Transverse colon (tissue), 4 donors: ENCODE results near the gene ZDHHC9.

Experiments
- CTCF ChIP-seq, 5 experiments: fragments of 200-600 bp in 3 of 5; fragments of 450-650 bp in 2 of 5; sonication (generic) in 3 of 5; IDR thresholded peaks; 1 replicate in 2 of 5; 2 replicates in 3 of 5; pipeline ENCODE4 v1.5.1; 2016 to 2017; ENCODE audit warnings: antibody characterized with exemption in 5 of 5, inconsistent platforms in 3 of 5, mild to moderate bottlenecking in 2 of 5, moderate library complexity in 1 of 5
- POLR2A ChIP-seq: fragments of 450-650 bp; IDR thresholded peaks from one replicate; pipeline ENCODE4 v1.6.1; 2016; ENCODE audit warnings: antibody characterized with exemption, mild to moderate bottlenecking, moderate library complexity
- POLR2AphosphoS5 ChIP-seq, 3 donors: sonication (generic); formaldehyde crosslinking; IDR thresholded peaks; one replicate each; pipeline ENCODE4 v1.6.1; 2016; ENCODE audit warnings: antibody characterized with exemption in 3 of 3

- no peak for TF ChIP-seq CTCF (IDR thresholded peaks at IDR 0.05)
- TF ChIP-seq POLR2A = peak; percentile 34
- TF ChIP-seq POLR2AphosphoS5 (IDR thresholded peaks at IDR 0.05) = peak in 1 of 3 donors; percentile 44
Observed at GRCh38 chrX:129777218-129778030, 66.3 kb downstream of the ZDHHC9 start.
